GM12801 (cell line): ENCODE data around the gene ECHDC3.

ENCODE experiments used
- CTCF ChIP-seq: IDR thresholded peaks from one replicate; pipeline ENCODE4 v1.5.1; 2011; ENCODE audit warnings: control low read depth; ENCODE audit not compliant: insufficient read length; ENCODE audit errors: extremely low read depth

ECHDC3 gene

DNA sequence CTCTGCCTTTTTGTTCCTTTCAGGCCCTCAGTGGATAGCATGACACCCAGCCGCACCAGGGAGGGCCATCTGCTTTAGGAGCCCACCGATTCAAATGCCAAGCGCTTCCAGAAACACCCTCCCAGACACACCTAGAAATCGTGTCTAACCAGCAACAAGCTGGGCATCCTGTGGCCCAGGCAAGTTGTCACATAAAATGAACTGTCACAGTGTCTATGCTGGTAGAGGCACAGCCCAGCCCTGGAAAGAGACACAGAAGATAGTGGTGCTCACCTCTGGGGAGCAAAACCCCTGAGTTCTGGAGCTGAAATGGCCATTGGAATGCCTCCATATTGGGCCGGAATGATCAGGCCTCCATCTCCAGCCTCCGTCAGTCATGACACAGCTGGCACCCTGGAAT is 38.9 kb downstream of the ECHDC3 start:
- no peak for TF ChIP-seq CTCF

DNA sequence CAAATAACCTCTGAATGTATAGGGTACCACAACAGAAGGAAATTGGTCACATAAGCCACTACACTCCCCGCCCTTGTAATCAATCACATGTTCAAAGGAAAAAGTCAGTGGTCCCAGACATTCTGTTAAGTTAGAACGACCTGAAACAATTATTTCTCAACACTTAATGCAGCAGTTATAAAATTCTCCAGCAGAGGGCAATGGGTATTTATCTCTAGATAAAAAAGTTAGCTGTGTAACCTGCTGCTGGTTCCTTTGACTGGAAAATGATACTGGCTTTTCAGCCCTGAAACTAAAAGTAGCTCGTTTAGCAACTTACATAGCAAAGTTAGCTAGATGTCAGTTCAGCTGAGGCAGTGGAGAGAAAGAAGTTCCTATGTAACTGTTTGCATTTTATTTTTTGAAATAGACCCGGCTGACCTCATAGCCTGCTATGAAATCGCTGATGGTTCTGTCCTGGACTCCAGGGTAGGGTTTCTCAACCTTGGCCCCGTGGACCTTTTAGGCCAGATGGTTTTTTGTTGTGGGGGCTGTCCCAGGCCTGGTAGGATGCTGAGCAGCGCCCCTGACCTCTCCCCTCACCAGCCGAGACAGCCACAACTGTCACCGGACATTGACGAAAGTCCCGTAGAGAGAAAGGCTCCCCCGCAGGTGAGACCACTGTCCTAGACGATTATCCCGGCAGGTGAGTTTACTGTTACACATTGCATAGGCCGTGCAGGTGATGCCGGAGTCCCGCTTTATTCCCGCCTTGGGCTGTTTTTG is 40.8 kb downstream of the ECHDC3 start:
- TF ChIP-seq CTCF: no peak

- TF ChIP-seq CTCF: no peak
Observed at GRCh38 chr10:11783558-11783865, 41.3 kb downstream of the ECHDC3 start.

DNA sequence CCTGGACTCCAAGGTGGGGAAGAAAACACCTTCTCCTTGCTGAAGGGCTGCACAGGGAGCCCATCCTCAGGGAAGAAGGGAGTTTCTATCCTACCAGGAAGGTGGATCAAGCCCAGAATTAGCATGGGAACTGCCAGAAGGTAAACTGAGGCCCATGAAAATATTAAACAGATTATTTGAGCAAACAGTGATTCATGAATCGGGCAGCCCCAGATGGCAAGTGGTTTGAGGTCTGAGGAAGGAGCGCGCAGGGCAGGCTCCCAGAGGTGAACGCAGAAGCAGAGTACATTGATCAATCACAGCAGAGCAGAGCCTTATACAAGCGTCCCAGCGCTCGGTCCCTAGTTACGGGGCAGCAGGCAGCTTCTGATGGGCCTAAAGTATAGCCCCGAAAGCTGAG is 45.2 kb downstream of the ECHDC3 start:
- no peak for TF ChIP-seq CTCF

DNA sequence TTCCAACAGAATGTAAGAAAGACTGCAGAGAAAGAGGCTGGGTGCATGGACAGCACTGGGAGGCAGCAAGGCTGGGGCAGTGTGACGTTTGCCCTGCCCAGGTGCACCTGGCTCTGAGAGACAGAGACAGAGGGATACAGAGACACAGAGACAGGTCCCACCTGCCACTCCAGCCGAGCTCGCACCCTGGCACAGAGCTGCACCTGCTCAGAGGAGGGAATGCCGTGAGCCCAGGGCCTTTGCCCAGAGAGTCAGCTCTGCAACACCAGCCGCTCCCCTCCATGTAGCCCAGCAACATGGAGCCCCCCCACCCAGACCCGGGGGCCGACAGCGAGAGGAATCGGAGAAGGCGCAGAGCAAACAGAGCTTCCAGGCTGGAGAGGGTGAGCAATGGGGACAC is 45.7 kb downstream of the ECHDC3 start:
- no peak for TF ChIP-seq CTCF

GRCh38 chr10:11789306-11789705 is 47.1 kb downstream of the ECHDC3 start:
- TF ChIP-seq CTCF: no peak

GRCh38 chr10:11789956-11790355 is 47.8 kb downstream of the ECHDC3 start:
- TF ChIP-seq CTCF: no peak
